ENCODE measurements around the gene SCYL1.
A peak's percentile ranks its signal among the peaks of the same experiment; 100 is the strongest.

- TF ChIP-seq EP300 (IDR thresholded peaks at IDR 0.05), result no peak
- peak in 1 of 5 experiments; percentile 25 for TF ChIP-seq CTCF (IDR thresholded peaks at IDR 0.05)
These were observed 5.2 kb downstream of the SCYL1 start for GRCh38 chr11:65530157-65530496.

Data from tibial nerve (tissue), 4 donors.